Measurements from ENCODE around the gene SLC44A3. TPM values are rescaled to one million over a fixed set of nuclear protein-coding genes. Genes with fewer than 3 reads are reported as not detected.
A peak's percentile ranks its signal among the peaks of the same experiment; 100 is the strongest.

The SLC44A3 gene
- total and polyA plus RNA-seq, 2 of the 13 experiments (the other 11 are each of a cell fraction or from before 2014, with no cell fraction given), result 6.8 to 14.1 TPM

DNA sequence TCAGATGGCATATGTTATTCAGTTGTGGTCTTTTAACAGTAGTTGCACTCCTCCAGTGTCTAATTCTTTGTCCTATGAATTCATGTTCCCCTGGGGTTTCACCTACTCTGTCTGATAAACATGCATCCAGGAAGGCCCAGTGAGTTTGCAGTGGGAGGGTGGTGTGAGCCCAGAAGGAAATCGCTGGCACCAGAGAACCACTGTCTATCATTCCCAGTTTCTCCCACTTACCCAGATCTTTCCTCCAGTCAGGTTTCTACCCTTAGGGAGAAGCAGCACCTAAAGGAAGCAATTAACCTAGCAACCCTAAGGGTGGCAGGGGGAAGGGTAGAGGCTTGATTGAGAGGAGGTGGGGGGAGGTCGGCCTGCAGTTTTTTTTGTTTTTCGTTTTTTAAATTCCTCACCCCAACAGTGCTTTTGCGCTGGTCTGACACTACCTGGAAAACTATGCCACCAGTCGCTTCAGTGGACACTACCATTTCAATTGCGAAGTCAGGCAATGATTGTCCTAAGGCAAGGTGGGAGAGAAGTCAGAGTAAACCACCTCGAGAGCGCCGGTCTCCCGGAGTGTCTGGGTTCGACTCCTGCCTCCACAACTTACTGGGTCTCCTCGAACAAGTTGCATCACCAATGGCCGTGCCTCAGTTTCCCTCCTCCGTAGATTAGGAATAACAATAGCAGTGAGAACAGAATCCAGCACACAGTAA lies 766 bp upstream of the SLC44A3 start:
- Histone ChIP-seq H3K4me1 (ENCODE audit: insufficient read depth, low read length) (peaks cover 43% of the 10 kb centered on the region), H4K20me1 (ENCODE audit: insufficient read depth, low read length) (no peaks in the 10 kb centered on the region), H2AFZ (ENCODE audit: low read length) (peak overlapping the region; percentile 65), H3K79me2 (ENCODE audit: insufficient read depth, low read length) (no peaks in the 10 kb centered on the region), H3K9ac (ENCODE audit: insufficient read depth, low read depth, low read length) (peak overlapping the region; percentile 78), H3K9me3 (ENCODE audit: low read length) (no peaks in the 10 kb centered on the region), H3K27ac (ENCODE audit: extremely low read length, insufficient read depth, low read length) (peak overlapping the region; percentile 62), H3K4me2 (ENCODE audit: low read depth, low read length) (peak overlapping the region; percentile 98), H3K27me3 (ENCODE audit: control insufficient read depth in 1 of 2, insufficient read depth in 2 of 2, low read length in 2 of 2) (no peaks in the 10 kb centered on the region; a peak in 1 of 5 replicates), H3K4me3 (replicated peaks in 1 of 3; ENCODE audit: insufficient read depth in 1 of 3, low read depth in 2 of 3, low read length in 3 of 3) (peak overlapping the region; percentile 76 to 93 (median 91)), H3K36me3 (replicated peaks in 1 of 2; ENCODE audit: control insufficient read depth in 1 of 2, insufficient read depth in 2 of 2, low read length in 2 of 2) (no peaks in the 10 kb centered on the region)
- ChIA-PET POLR2A (no interaction called here), CTCF (ENCODE audit: low intra/inter-chr PET ratio, low total read pairs) (no interaction called here)
- FAIRE-seq (no peak), DNase-seq (ENCODE audit: low spot score) (no peak), ATAC-seq (peak; percentile 38)
- in situ Hi-C loops (cut with HindIII; ENCODE audit: extremely low pct_ligation_motif_present, low pct_unique_long_range_greater_than_20kb) (no loop called here), intact Hi-C loops (cut with micrococcal nuclease; ENCODE audit: unreplicated experiment) (no loop called here)
- BruUV-seq (replicated peaks), result TSS peak; percentile 53
- WGBS (ENCODE audit: low lambda C conversion rate), result 21% methylated on average over 14 of the region's 14 CpGs
- TF ChIP-seq KDM2A (CRISPR knock-in tag; IDR thresholded peaks at IDR 0.05; ENCODE audit: borderline replicate concordance, low read depth), result no peak
- peak; percentile 75; the same call in 1 of the 2 replicates for TF ChIP-seq MTERF4 (CRISPR knock-in tag; IDR thresholded peaks at IDR 0.05)
- TF ChIP-seq FOXP1 (IDR thresholded peaks at IDR 0.05), result no peak
- TF ChIP-seq FOXP1 (CRISPR knock-in tag; IDR thresholded peaks at IDR 0.05), result no peak
- TF ChIP-seq, protein P1, sequence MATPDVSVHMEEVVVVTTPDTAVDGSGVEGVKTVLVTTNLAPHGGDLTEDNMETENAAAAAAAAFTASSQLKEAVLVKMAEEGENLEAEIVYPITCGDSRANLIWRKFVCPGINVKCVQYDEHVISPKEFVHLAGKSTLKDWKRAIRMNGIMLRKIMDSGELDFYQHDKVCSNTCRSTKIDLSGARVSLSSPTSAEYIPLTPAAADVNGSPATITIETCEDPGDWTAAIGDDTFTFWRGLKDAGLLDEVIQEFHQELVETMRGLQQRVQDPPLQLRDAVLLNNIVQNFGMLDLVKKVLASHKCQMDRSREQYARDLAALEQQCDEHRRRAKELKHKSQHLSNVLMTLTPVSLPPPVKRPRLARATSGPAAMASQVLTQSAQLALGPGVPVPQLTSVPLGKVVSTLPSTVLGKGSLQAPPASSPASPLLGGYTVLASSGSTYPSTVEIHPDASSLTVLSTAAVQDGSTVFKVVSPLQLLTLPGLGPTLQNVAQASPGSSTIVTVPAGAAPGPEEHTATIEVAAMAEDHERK (CRISPR knock-in tag; IDR thresholded peaks at IDR 0.05; ENCODE audit: low read depth), result no peak
- TF ChIP-seq, protein P2, sequence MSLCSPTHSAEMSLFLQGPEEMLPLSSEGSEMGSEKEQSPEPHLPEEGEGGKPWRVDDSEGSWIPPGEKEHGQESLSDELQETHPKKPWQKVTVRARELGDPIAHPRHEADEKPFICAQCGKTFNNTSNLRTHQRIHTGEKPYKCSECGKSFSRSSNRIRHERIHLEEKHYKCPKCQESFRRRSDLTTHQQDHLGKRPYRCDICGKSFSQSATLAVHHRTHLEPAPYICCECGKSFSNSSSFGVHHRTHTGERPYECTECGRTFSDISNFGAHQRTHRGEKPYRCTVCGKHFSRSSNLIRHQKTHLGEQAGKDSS (CRISPR knock-in tag; IDR thresholded peaks at IDR 0.05; ENCODE audit: borderline replicate concordance, low read depth), result no peak
- TF ChIP-seq ZC3H13 (CRISPR knock-in tag; IDR thresholded peaks at IDR 0.05), result 0 out of 2 replicates have a peak, but pooled peaks have one; percentile 27
- 0 out of 2 replicates have a peak, but pooled peaks have one; percentile 50 for TF ChIP-seq FOXO4 (CRISPR knock-in tag; conservative IDR thresholded peaks at IDR 0.05)
- TF ChIP-seq PHF8 (CRISPR knock-in tag; IDR thresholded peaks at IDR 0.05), result no peak
- TF ChIP-seq GLMP (CRISPR knock-in tag; IDR thresholded peaks at IDR 0.05; ENCODE audit: borderline replicate concordance), result no peak
- TF ChIP-seq PTBP1 (IDR thresholded peaks at IDR 0.05; ENCODE audit: low read depth, low read length, poor library complexity, severe bottlenecking), result no peak
- 0 out of 2 replicates have a peak, but pooled peaks have one; percentile 7 for TF ChIP-seq ZSCAN31 (CRISPR knock-in tag; IDR thresholded peaks at IDR 0.05; ENCODE audit: low read depth)
- TF ChIP-seq IKZF4 (CRISPR knock-in tag; IDR thresholded peaks at IDR 0.05; ENCODE audit: borderline replicate concordance, low read depth, not compliant biosample characterization), result no peak
- TF ChIP-seq HNF4A (CRISPR knock-in tag; IDR thresholded peaks at IDR 0.05), result no peak
- no peak for TF ChIP-seq PATZ1 (CRISPR knock-in tag; IDR thresholded peaks at IDR 0.05)

All from HepG2 (cell line).